Measurements from ENCODE around the gene PKD2L2.
"Not testable (repeated sequence)": the region's sequence is repeated elsewhere in the genome, so short reads cannot be mapped to it uniquely, and the experiment has no call there.

Gene PKD2L2

GRCh38 chr5:137863653-137864052 is 25.6 kb upstream of the PKD2L2 start:
- H3K36me3 ChIP-seq (ENCODE audit: control insufficient read depth, low read depth, low read length); H3K4me3 ChIP-seq (ENCODE audit: low read length); H3K27ac ChIP-seq (ENCODE audit: low read length); H3K9ac ChIP-seq (ENCODE audit: low read length); H3K27me3 ChIP-seq (ENCODE audit: control insufficient read depth, insufficient read depth, low read length); H3K9me3 ChIP-seq (ENCODE audit: control insufficient read depth, low read depth, low read length); H3K4me1 ChIP-seq (ENCODE audit: control insufficient read depth, low read depth, low read length): not testable (repeated sequence)

GRCh38 chr5:137866541-137867388 is 22.5 kb upstream of the PKD2L2 start:
- Histone ChIP-seq H3K4me1 (ENCODE audit: control insufficient read depth, low read depth, low read length) (no peaks in the 10 kb centered on the region), H3K27me3 (ENCODE audit: control insufficient read depth, insufficient read depth, low read length) (no peaks in the 10 kb centered on the region)

GRCh38 chr5:137867664-137868063 is 21.6 kb upstream of the PKD2L2 start, which contains the start of gene MYOT:
TSS of gene MYOT (plus strand) at chr5:137867860. CDS start at chr5:137870652, 2,792 bp downstream.
- Histone ChIP-seq H3K9ac (ENCODE audit: low read length) (no peak within 1 kb of the TSS), H3K27ac (ENCODE audit: low read length) (no peak within 1 kb of the TSS), H3K4me1 (ENCODE audit: control insufficient read depth, low read depth, low read length) (no peaks in the 10 kb centered on the region), H3K27me3 (ENCODE audit: control insufficient read depth, insufficient read depth, low read length) (no peaks in the 10 kb centered on the region), H3K9me3 (ENCODE audit: control insufficient read depth, low read depth, low read length) (no peaks in the 10 kb centered on the region), H3K4me3 (ENCODE audit: low read length) (no peak within 1 kb of the TSS), H3K36me3 (ENCODE audit: control insufficient read depth, low read depth, low read length) (no peaks in the 10 kb centered on the region)

More at GRCh38 chr5:137866541-137867388, 22.5 kb upstream of the PKD2L2 start:
- H3K27ac ChIP-seq (ENCODE audit: low read length): no peak overlapping the region
- H3K9me3 ChIP-seq (ENCODE audit: control insufficient read depth, low read depth, low read length): no peaks in the 10 kb centered on the region
- H3K4me3 ChIP-seq (ENCODE audit: low read length): no peak overlapping the region
- no peak overlapping the region for H3K9ac ChIP-seq (ENCODE audit: low read length)
- H3K36me3 ChIP-seq (ENCODE audit: control insufficient read depth, low read depth, low read length): no peaks in the 10 kb centered on the region

GRCh38 chr5:137870647-137871339 is 18.5 kb upstream of the PKD2L2 start:
- H3K4me1 ChIP-seq (ENCODE audit: control insufficient read depth, low read depth, low read length): no peaks in the 10 kb centered on the region
- no peak overlapping the region for H3K27ac ChIP-seq (ENCODE audit: low read length)
- H3K36me3 ChIP-seq (ENCODE audit: control insufficient read depth, low read depth, low read length): no peaks in the 10 kb centered on the region
- no peaks in the 10 kb centered on the region for H3K27me3 ChIP-seq (ENCODE audit: control insufficient read depth, insufficient read depth, low read length)
- H3K9ac ChIP-seq (ENCODE audit: low read length): no peak overlapping the region
- no peak overlapping the region for H3K4me3 ChIP-seq (ENCODE audit: low read length)
- no peaks in the 10 kb centered on the region for H3K9me3 ChIP-seq (ENCODE audit: control insufficient read depth, low read depth, low read length)

GRCh38 chr5:137871571-137871970 is 17.7 kb upstream of the PKD2L2 start:
- H3K9me3 ChIP-seq (ENCODE audit: control insufficient read depth, low read depth, low read length): no peaks in the 10 kb centered on the region
- no peaks in the 10 kb centered on the region for H3K36me3 ChIP-seq (ENCODE audit: control insufficient read depth, low read depth, low read length)
- no peak overlapping the region for H3K27ac ChIP-seq (ENCODE audit: low read length)
- H3K27me3 ChIP-seq (ENCODE audit: control insufficient read depth, insufficient read depth, low read length): no peaks in the 10 kb centered on the region
- no peaks in the 10 kb centered on the region for H3K4me1 ChIP-seq (ENCODE audit: control insufficient read depth, low read depth, low read length)
- no peak overlapping the region for H3K4me3 ChIP-seq (ENCODE audit: low read length)
- H3K9ac ChIP-seq (ENCODE audit: low read length): no peak overlapping the region

GRCh38 chr5:137872466-137872865 is 16.8 kb upstream of the PKD2L2 start:
- Histone ChIP-seq H3K36me3 (ENCODE audit: control insufficient read depth, low read depth, low read length) (no peaks in the 10 kb centered on the region), H3K9me3 (ENCODE audit: control insufficient read depth, low read depth, low read length) (no peaks in the 10 kb centered on the region), H3K4me3 (ENCODE audit: low read length) (no peak overlapping the region), H3K27me3 (ENCODE audit: control insufficient read depth, insufficient read depth, low read length) (no peaks in the 10 kb centered on the region), H3K27ac (ENCODE audit: low read length) (no peak overlapping the region), H3K9ac (ENCODE audit: low read length) (no peak overlapping the region), H3K4me1 (ENCODE audit: control insufficient read depth, low read depth, low read length) (no peaks in the 10 kb centered on the region)

GRCh38 chr5:137876101-137876500 is 13.2 kb upstream of the PKD2L2 start:
- Histone ChIP-seq H3K9ac (ENCODE audit: low read length) (no peak overlapping the region), H3K9me3 (ENCODE audit: control insufficient read depth, low read depth, low read length) (no peaks in the 10 kb centered on the region), H3K4me1 (ENCODE audit: control insufficient read depth, low read depth, low read length) (no peaks in the 10 kb centered on the region), H3K27me3 (ENCODE audit: control insufficient read depth, insufficient read depth, low read length) (no peaks in the 10 kb centered on the region), H3K36me3 (ENCODE audit: control insufficient read depth, low read depth, low read length) (no peaks in the 10 kb centered on the region), H3K4me3 (ENCODE audit: low read length) (no peak overlapping the region), H3K27ac (ENCODE audit: low read length) (no peak overlapping the region)

GRCh38 chr5:137880313-137880712 is 8.9 kb upstream of the PKD2L2 start:
- no peak overlapping the region for H3K27ac ChIP-seq (ENCODE audit: low read length)
- H3K4me3 ChIP-seq (ENCODE audit: low read length): no peak overlapping the region
- no peaks in the 10 kb centered on the region for H3K36me3 ChIP-seq (ENCODE audit: control insufficient read depth, low read depth, low read length)
- H3K9me3 ChIP-seq (ENCODE audit: control insufficient read depth, low read depth, low read length): no peaks in the 10 kb centered on the region
- no peaks in the 10 kb centered on the region for H3K27me3 ChIP-seq (ENCODE audit: control insufficient read depth, insufficient read depth, low read length)
- no peak overlapping the region for H3K9ac ChIP-seq (ENCODE audit: low read length)
- no peaks in the 10 kb centered on the region for H3K4me1 ChIP-seq (ENCODE audit: control insufficient read depth, low read depth, low read length)

GRCh38 chr5:137887831-137888230 is 1.4 kb upstream of the PKD2L2 start:
- Histone ChIP-seq H3K9me3 (ENCODE audit: control insufficient read depth, low read depth, low read length) (no peaks in the 10 kb centered on the region), H3K27ac (ENCODE audit: low read length) (no peak overlapping the region), H3K9ac (ENCODE audit: low read length) (no peak overlapping the region), H3K27me3 (ENCODE audit: control insufficient read depth, insufficient read depth, low read length) (no peaks in the 10 kb centered on the region), H3K4me1 (ENCODE audit: control insufficient read depth, low read depth, low read length) (peaks cover 4% of the 10 kb centered on the region), H3K4me3 (ENCODE audit: low read length) (no peak overlapping the region), H3K36me3 (ENCODE audit: control insufficient read depth, low read depth, low read length) (no peaks in the 10 kb centered on the region)

- no peak overlapping the region for H3K9ac ChIP-seq (ENCODE audit: low read length)
- H3K9me3 ChIP-seq (ENCODE audit: control insufficient read depth, low read depth, low read length): no peaks in the 10 kb centered on the region
- H3K27me3 ChIP-seq (ENCODE audit: control insufficient read depth, insufficient read depth, low read length): no peaks in the 10 kb centered on the region
- H3K36me3 ChIP-seq (ENCODE audit: control insufficient read depth, low read depth, low read length): no peaks in the 10 kb centered on the region
- peaks cover 4% of the 10 kb centered on the region for H3K4me1 ChIP-seq (ENCODE audit: control insufficient read depth, low read depth, low read length)
- no peak overlapping the region for H3K4me3 ChIP-seq (ENCODE audit: low read length)
- no peak overlapping the region for H3K27ac ChIP-seq (ENCODE audit: low read length)
These were observed 793 bp upstream of the PKD2L2 start for GRCh38 chr5:137888466-137888862.

- H3K9ac ChIP-seq (ENCODE audit: low read length): no peak overlapping the region
- no peaks in the 10 kb centered on the region for H3K36me3 ChIP-seq (ENCODE audit: control insufficient read depth, low read depth, low read length)
- no peaks in the 10 kb centered on the region for H3K9me3 ChIP-seq (ENCODE audit: control insufficient read depth, low read depth, low read length)
- no peaks in the 10 kb centered on the region for H3K27me3 ChIP-seq (ENCODE audit: control insufficient read depth, insufficient read depth, low read length)
- no peak overlapping the region for H3K27ac ChIP-seq (ENCODE audit: low read length)
- peaks cover 4% of the 10 kb centered on the region for H3K4me1 ChIP-seq (ENCODE audit: control insufficient read depth, low read depth, low read length)
- no peak overlapping the region for H3K4me3 ChIP-seq (ENCODE audit: low read length)
These were observed 1.6 kb downstream of the PKD2L2 start for GRCh38 chr5:137890845-137891244.

All from iPS-18a (cell line).